Parathyroid adenoma (tissue), 2 donors: ENCODE results near the gene EPHX1.

Source experiments
- H2AFZ ChIP-seq: fragments of 300-600 bp; sonication (generic); one replicate; pipeline ENCODE4 v1.7.0; 2017; ENCODE audit warnings: antibody characterized with exemption, mild to moderate bottlenecking
- H3K27ac ChIP-seq: fragments of 300-600 bp; sonication (generic); one replicate; pipeline ENCODE4 v1.7.0; 2017
- H3K27me3 ChIP-seq: fragments of 300-600 bp; sonication (generic); one replicate; pipeline ENCODE4 v1.7.0; 2017; ENCODE audit warnings: low read length; ENCODE audit not compliant: control insufficient read depth, insufficient read depth
- H3K36me3 ChIP-seq: fragments of 300-600 bp; sonication (generic); one replicate; pipeline ENCODE4 v1.7.0; 2017; ENCODE audit warnings: low read length; ENCODE audit not compliant: control insufficient read depth, insufficient read depth
- H3K4me1 ChIP-seq: fragments of 300-600 bp; sonication (generic); one replicate; pipeline ENCODE4 v1.7.0; 2017; ENCODE audit warnings: control low read depth
- H3K4me2 ChIP-seq: fragments of 300-600 bp; sonication (generic); one replicate; pipeline ENCODE4 v1.7.0; 2017; ENCODE audit warnings: low read length
- H3K4me3 ChIP-seq: fragments of 300-600 bp; sonication (generic); one replicate; pipeline ENCODE4 v1.7.0; 2017; ENCODE audit warnings: low read depth, low read length
- H3K79me2 ChIP-seq: fragments of 300-600 bp; sonication (generic); one replicate; pipeline ENCODE4 v1.7.0; 2017; ENCODE audit warnings: control low read depth
- H3K9ac ChIP-seq: fragments of 300-600 bp; sonication (generic); one replicate; pipeline ENCODE4 v1.7.0; 2017; ENCODE audit warnings: mild to moderate bottlenecking
- H3K9me3 ChIP-seq: fragments of 300-600 bp; sonication (generic); one replicate; pipeline ENCODE4 v1.7.0; 2017; ENCODE audit warnings: low read length; ENCODE audit not compliant: control insufficient read depth
- CTCF ChIP-seq: fragments of 300-600 bp; sonication (generic); IDR thresholded peaks from one replicate; pipeline ENCODE4 v1.7.0; 2017; ENCODE audit warnings: antibody characterized with exemption, mild to moderate bottlenecking
- donor health status: primary hyperparathyroidism.

Gene EPHX1

GRCh38 chr1:225863167-225863566 lies 53.2 kb downstream of the EPHX1 start:
- H3K36me3 ChIP-seq = no peaks in the 10 kb centered on the region
- TF ChIP-seq CTCF = no peak
- H3K27ac ChIP-seq = no peak overlapping the region

GRCh38 chr1:225865514-225865913 lies 55.6 kb downstream of the EPHX1 start:
- TF ChIP-seq CTCF = no peak
- no peak overlapping the region for H3K4me3 ChIP-seq
- no peak overlapping the region for H3K4me2 ChIP-seq
- H3K27ac ChIP-seq = no peak overlapping the region
- H3K9me3 ChIP-seq = no peaks in the 10 kb centered on the region
- no peak overlapping the region for H3K9ac ChIP-seq
- H3K36me3 ChIP-seq = no peaks in the 10 kb centered on the region
- no peaks in the 10 kb centered on the region for H3K4me1 ChIP-seq
- H3K79me2 ChIP-seq = no peaks in the 10 kb centered on the region
- H2AFZ ChIP-seq = no peak overlapping the region
- no peaks in the 10 kb centered on the region for H3K27me3 ChIP-seq

More at GRCh38 chr1:225863167-225863566, 53.2 kb downstream of the EPHX1 start:
- Histone ChIP-seq H2AFZ (no peak overlapping the region), H3K27me3 (no peaks in the 10 kb centered on the region), H3K9me3 (no peaks in the 10 kb centered on the region), H3K4me3 (no peak overlapping the region), H3K79me2 (no peaks in the 10 kb centered on the region), H3K9ac (no peak overlapping the region), H3K4me1 (no peaks in the 10 kb centered on the region), H3K4me2 (no peak overlapping the region)

GRCh38 chr1:225866061-225866837 lies 56.3 kb downstream of the EPHX1 start:
- Histone ChIP-seq H3K4me1 (peaks cover 3% of the 10 kb centered on the region), H3K4me3 (no peak overlapping the region), H3K79me2 (no peaks in the 10 kb centered on the region), H3K9me3 (no peaks in the 10 kb centered on the region), H3K27me3 (no peaks in the 10 kb centered on the region), H3K36me3 (no peaks in the 10 kb centered on the region), H3K27ac (no peak overlapping the region), H3K9ac (no peak overlapping the region), H2AFZ (no peak overlapping the region), H3K4me2 (no peak overlapping the region)
- no peak for TF ChIP-seq CTCF

- no peak for TF ChIP-seq CTCF
- Histone ChIP-seq H3K27ac (no peak overlapping the region), H2AFZ (no peak overlapping the region), H3K27me3 (no peaks in the 10 kb centered on the region), H3K4me3 (no peak overlapping the region), H3K4me1 (peaks cover 7% of the 10 kb centered on the region), H3K79me2 (no peaks in the 10 kb centered on the region), H3K36me3 (no peaks in the 10 kb centered on the region), H3K9me3 (no peaks in the 10 kb centered on the region), H3K9ac (no peak overlapping the region), H3K4me2 (no peak overlapping the region)
These were observed 57.1 kb downstream of the EPHX1 start for GRCh38 chr1:225866981-225867380.
